DLD1 (cell line): Measurements from ENCODE around the gene PRPF39.
"Not testable (repeated sequence)": the region's sequence is repeated elsewhere in the genome, so short reads cannot be mapped to it uniquely, and the experiment has no call there.

ENCODE experiments used
- in situ Hi-C: cut with HindIII; loops from 2 replicates; pipeline ENCODE4 v1.10.0; 2017; ENCODE audit warnings: low sequenced_read_pairs

The PRPF39 gene

DNA sequence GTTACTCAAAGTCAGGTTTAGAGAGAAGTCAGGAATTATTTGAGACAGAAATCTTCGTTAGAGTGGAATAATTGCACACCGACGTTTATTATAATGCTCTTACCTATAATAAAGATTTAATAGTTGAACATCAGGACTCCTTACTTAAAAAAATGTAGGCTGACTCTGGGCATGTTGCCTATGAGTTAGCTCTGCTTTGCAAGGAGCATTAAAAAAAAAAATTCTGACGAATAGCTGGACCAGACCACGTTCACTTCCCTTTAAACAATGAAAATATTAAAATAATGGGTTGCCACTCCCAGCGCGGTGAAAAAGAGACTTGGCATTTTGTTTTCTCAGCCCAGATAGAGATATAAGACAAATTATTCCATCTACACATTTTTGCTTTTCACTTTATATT is 51.2 kb downstream of the PRPF39 start:
- in situ Hi-C loops: no loop called here

DNA sequence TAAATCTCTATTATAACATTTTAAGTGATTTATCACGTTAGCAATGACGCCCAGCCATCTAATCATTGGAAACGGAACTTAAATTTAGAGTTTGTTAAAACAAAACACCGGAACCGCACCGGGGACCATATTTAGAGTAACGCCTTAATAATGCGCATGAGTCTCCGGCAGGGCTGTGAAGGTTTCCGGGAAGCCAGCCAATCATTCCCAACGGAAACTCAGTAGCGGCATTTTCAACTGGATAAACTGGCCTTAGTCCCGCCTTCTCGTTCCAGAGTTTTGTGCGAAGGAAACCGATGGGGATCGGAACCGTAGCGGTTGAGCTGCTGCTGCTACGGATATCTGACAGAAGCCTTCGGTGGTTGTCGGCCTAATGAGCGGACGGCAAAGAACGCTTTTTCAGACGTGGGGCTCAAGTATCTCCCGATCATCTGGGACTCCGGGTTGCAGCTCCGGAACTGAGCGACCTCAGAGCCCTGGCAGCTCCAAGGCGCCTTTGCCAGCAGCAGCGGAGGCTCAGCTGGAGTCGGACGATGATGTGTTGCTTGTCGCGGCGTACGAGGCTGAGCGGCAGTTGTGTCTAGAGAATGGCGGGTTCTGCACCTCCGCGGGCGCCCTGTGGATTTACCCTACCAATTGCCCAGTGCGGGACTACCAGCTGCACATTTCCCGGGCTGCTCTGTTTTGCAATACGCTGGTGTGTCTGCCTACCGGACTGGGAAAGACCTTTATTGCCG is 51.9 kb downstream of the PRPF39 start, which contains the start of gene FANCM:
Gene FANCM (plus strand): TSS at position 272 of the 737 bp plus-strand sequence. CDS start 102 bp downstream, at position 374.
- in situ Hi-C loops: no loop called here

DNA sequence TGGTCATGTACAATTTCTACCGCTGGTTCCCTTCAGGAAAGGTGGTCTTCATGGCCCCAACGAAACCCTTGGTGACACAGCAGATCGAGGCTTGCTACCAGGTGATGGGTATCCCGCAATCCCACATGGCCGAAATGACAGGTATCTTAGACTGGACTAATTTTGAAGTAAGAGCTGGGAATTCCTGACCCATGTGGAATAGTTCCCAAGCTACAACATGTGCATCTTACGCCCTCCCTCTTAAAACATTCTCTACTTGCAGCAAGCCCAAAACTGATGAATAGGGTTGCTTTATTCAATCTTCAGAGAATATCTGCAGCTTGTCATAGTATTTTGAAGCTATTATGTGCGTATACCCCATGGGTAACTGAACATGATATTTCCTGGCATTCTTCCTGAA is 52.5 kb downstream of the PRPF39 start:
- in situ Hi-C loops: no loop called here

DNA sequence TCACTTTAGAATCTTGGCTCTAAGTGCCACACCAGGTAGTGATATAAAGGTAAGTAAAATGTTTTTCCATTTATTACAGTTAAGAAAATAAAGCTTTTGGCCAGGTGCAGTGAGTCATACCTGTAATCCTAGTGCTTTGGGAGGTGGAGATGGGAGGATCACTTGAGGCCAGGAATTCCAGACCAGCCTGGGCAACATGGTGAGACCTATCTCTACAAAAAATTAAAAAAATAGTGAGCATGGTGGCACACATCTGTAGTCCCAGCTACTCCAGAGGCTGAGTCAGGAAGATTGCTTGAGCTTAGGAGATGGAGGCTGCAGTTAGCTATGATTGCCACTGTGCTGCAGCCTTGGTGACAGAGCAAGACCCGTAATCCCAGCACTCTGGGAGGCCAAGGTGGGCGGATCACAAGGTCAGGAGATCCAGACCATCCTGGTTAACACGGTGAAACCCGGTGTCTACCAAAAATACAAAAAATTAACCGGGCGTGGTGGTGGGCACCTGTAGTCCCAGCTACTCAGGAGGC is 56.8 kb downstream of the PRPF39 start:
- in situ Hi-C loops: no loop called here

DNA sequence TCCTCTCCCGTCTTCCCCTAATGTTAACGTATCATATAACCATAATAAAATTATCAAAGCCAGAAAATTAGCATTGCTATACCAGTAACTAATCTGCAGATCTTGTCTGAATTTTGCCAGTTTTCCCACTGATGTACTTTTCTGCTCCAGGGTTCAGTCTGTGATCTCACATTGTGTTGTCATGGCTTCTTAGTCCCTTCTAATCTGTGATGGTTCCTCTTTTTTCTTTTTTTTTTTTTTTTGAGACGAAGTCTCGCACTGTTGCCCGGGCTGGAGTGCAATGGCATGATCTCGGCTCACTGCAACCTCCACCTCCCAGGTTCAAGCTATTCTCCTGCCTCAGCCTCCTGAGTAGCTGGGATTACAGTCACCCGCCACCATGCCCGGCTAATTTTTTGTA is 58.2 kb downstream of the PRPF39 start:
- in situ Hi-C loops: not testable (repeated sequence)

DNA sequence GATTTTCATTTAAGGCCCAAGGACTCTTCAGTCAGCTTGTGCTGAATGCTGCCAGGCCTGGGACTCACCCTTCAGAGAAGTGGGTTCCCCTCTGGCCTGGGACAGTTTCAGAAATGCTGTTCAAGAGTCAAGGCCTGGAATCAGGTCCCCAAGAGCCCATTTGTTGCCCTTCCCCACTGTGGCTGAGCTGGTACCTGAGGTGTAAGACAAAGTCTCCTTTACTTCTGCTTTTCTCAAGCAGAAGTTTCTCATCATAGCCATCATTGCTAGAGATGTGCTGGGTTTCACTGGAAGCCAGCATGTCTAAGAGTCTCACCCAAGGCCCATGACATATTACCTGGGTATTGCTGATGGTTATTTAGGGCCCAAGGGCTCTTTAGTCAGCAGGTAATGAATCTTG is 60.7 kb downstream of the PRPF39 start:
- in situ Hi-C loops: no loop called here

DNA sequence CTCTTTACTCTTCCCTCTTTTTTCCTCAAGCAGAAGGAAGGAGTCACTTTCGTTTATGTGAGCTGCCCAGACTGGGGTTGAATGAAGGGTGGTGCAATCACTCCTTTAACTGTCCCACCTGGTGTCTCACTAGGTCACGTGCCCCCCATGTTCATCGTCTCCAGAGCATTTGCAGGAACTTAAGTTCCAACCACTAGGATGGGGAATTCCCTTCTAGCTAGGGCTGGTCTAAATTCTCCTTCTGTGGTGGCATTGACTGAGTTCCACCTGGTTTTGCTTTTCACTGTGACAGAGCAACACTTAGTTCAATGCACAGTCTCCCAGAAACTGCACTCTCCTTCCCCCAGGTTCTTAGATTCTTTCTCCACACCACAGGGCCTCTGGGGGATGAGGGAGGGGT is 61.3 kb downstream of the PRPF39 start:
- in situ Hi-C loops: no loop called here

DNA sequence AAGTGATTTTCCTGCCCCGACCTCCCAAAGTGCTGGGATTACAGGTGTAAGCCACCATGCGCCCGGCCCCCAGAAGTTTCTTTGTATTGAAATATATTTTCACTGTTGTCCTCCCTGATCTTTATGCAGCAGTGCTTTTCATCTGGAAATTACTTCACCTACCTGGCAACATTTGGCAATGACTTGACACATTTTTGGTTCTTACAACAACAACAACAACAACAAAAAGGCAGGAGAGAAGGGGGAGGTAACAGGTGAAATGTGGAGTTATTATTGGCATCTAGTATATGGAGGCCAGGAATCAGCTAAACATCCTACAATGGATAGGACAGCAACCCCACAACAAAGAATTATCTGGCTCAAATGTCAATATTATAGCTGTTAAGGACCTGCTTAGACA is 65.7 kb downstream of the PRPF39 start:
- in situ Hi-C loops: no loop called here

DNA sequence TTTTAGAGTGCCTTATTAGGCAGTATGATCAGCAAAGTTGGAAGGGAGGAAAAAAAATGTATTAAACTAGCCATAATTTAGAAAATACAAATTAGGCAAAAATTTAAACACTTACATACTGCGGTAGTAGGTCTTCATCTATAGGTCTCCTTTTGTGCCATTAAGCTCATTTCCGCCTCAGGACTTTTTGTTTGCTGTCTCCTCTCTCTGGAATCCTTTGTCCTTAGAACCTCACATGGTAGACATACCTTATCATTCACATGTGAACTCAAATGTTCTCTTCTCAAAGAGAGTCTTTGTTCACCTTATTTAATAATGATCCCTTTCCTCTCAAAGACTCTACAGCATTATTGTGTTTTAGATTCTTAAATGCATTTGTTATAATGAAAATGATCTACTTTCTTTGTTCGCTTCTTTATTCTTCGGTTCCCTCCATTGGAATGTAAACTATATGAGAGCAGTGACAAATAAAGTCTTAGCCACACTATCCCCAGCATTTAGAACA is 66.5 kb downstream of the PRPF39 start:
- in situ Hi-C loops: no loop called here

DNA sequence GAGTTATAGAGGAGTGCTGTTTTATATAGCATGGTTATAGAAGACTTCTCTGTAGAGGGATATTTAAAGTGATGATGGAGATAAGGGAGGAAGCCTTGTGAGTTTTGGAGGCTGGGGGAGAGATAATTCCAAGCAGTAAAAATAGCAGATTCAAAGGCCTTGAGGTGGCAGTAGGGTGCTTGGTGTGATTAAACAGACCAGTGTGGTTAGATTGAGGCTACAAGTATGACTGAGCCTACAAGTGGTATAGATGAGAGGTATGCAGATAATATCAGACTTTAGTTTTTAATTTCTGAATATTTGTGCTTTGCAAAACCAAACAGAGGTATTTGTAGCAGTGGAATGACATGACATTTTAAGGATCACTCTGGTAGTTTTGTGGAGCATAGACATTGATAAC is 72.2 kb downstream of the PRPF39 start:
- in situ Hi-C loops: no loop called here
